Fibroblast of lung (primary cell): ENCODE results near the gene HDAC4.

Experiments used
- EZH2 ChIP-seq: IDR thresholded peaks from 2 replicates; pipeline ENCODE4 v1.5.1; 2012; ENCODE audit warnings: low read length, control low read depth, mild to moderate bottlenecking; ENCODE audit errors: missing control alignments
- TF ChIP-seq, protein P1 (sequence below), 2 donors: IDR thresholded peaks in 1 of 2; conservative IDR thresholded peaks in 1 of 2; 1 replicate in 1 of 2; 2 replicates in 1 of 2; pipeline ENCODE4 v1.5.1; 2011 to 2012; ENCODE audit warnings: low read length in 2 of 2, control low read depth in 1 of 2, inconsistent platforms in 1 of 2, low read depth in 1 of 2, mild to moderate bottlenecking in 1 of 2

DNA sequence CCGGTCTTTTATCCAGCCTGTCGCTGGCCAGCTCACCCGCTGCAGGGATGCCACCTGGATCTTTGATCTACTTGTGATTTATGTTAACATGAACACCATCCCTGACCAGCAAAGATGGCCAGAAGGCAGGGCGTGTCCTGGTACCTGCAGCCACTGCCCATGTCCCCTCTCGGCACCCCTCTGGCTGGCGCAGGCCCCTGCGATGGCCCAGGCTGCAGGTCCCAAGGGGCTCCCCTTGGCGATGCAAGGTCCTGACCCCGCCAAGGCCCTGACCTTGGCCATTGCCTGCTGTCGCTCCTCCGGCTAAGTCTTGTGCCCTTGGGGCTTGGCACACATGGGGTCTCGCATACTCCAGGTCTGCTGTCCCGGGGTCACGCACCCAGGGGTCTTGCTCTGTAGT, 338.1 kb downstream of the HDAC4 start:
- TF ChIP-seq, protein P1, sequence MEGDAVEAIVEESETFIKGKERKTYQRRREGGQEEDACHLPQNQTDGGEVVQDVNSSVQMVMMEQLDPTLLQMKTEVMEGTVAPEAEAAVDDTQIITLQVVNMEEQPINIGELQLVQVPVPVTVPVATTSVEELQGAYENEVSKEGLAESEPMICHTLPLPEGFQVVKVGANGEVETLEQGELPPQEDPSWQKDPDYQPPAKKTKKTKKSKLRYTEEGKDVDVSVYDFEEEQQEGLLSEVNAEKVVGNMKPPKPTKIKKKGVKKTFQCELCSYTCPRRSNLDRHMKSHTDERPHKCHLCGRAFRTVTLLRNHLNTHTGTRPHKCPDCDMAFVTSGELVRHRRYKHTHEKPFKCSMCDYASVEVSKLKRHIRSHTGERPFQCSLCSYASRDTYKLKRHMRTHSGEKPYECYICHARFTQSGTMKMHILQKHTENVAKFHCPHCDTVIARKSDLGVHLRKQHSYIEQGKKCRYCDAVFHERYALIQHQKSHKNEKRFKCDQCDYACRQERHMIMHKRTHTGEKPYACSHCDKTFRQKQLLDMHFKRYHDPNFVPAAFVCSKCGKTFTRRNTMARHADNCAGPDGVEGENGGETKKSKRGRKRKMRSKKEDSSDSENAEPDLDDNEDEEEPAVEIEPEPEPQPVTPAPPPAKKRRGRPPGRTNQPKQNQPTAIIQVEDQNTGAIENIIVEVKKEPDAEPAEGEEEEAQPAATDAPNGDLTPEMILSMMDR (conservative IDR thresholded peaks at IDR 0.05 in 1 of 2, IDR thresholded peaks at IDR 0.05 in 1 of 2; ENCODE audit: low read depth in 1 of 2, low read length in 2 of 2) = no peak
- TF ChIP-seq EZH2 = no peak
